HG03460 (cell line): ENCODE measurements around the gene MMP23B.

Experiments used
- ATAC-seq: cut with Tn5 transposase; IDR thresholded peaks from one replicate; pipeline ENCODE4 v1.9.1; 2021; ENCODE audit not compliant: unreplicated experiment

MMP23B gene

GRCh38 chr1:1618396-1619068, 13.4 kb upstream of the MMP23B start:
- no peak for ATAC-seq

GRCh38 chr1:1619917-1620361, 12.0 kb upstream of the MMP23B start:
- no peak for ATAC-seq

- no peak for ATAC-seq
These were observed 11.4 kb upstream of the MMP23B start for GRCh38 chr1:1620433-1621139.

- no peak for ATAC-seq
These were observed 10.6 kb upstream of the MMP23B start for GRCh38 chr1:1621173-1622009.

GRCh38 chr1:1622010-1622787, 9.8 kb upstream of the MMP23B start:
- no peak for ATAC-seq

- ATAC-seq, result no peak
These were observed 9.2 kb upstream of the MMP23B start for GRCh38 chr1:1622788-1623094.

- ATAC-seq, result no peak
These were observed 8.8 kb upstream of the MMP23B start for GRCh38 chr1:1623181-1623630.

- no peak for ATAC-seq
These were observed 8.1 kb upstream of the MMP23B start for GRCh38 chr1:1623631-1624442.

GRCh38 chr1:1624443-1625403, 7.2 kb upstream of the MMP23B start:
- no peak for ATAC-seq

GRCh38 chr1:1625404-1625775, 6.6 kb upstream of the MMP23B start:
- ATAC-seq, result no peak

- ATAC-seq, result no peak
These were observed 6.2 kb upstream of the MMP23B start for GRCh38 chr1:1625824-1626206.

- no peak for ATAC-seq
These were observed 5.5 kb upstream of the MMP23B start for GRCh38 chr1:1626207-1627141.

GRCh38 chr1:1627261-1627828, 4.6 kb upstream of the MMP23B start:
- no peak for ATAC-seq

GRCh38 chr1:1627829-1628753, 3.9 kb upstream of the MMP23B start:
- ATAC-seq, result no peak

GRCh38 chr1:1628754-1629429, 3.1 kb upstream of the MMP23B start:
- no peak for ATAC-seq
